GM23338 (cell line): ENCODE data around the gene VPS37B. TPM values are rescaled to one million over a fixed set of nuclear protein-coding genes. Genes with fewer than 3 reads are reported as not detected.
"Not testable (repeated sequence)": the region's sequence is repeated elsewhere in the genome, so short reads cannot be mapped to it uniquely, and the experiment has no call there.

Experiments used
- ATAC-seq: fragments of 200-7000 bp; cut with Tn5 transposase; 3 replicates; pipeline ENCODE4 v1.9.1; 2020
- DNase-seq: peaks from one replicate; pipeline ENCODE4 v3.0.0-alpha.2; 2015; ENCODE audit warnings: low spot score
- H2AFZ ChIP-seq: fragments of 200-600 bp; sonication (generic); 2 replicates; pipeline ENCODE4 v1.8.0; 2016; ENCODE audit warnings: antibody characterized with exemption, mild to moderate bottlenecking, moderate library complexity
- H3F3A ChIP-seq: fragments of 200-600 bp; sonication (generic); replicated peaks from 2 replicates; pipeline ENCODE4 v1.8.0; 2017; ENCODE audit warnings: antibody characterized with exemption, mixed run types, low read depth
- H3K27ac ChIP-seq: fragments of 200-600 bp; sonication (generic); 2 replicates; pipeline ENCODE4 v1.6.1; 2016; ENCODE audit warnings: low read depth
- H3K27me3 ChIP-seq: fragments of 200-600 bp; sonication (generic); 2 replicates; pipeline ENCODE4 v1.8.0; 2016; ENCODE audit warnings: mild to moderate bottlenecking, mixed run types, moderate library complexity; ENCODE audit not compliant: insufficient read depth
- H3K36me3 ChIP-seq: fragments of 200-600 bp; sonication (generic); 2 replicates; pipeline ENCODE4 v1.8.0; 2016; ENCODE audit warnings: mild to moderate bottlenecking; ENCODE audit not compliant: insufficient read depth
- H3K4me1 ChIP-seq: fragments of 200-600 bp; sonication (generic); 2 replicates; pipeline ENCODE4 v1.8.0; 2016; ENCODE audit warnings: mild to moderate bottlenecking, moderate library complexity; ENCODE audit not compliant: insufficient read depth
- H3K4me2 ChIP-seq: fragments of 200-600 bp; sonication (generic); 2 replicates; pipeline ENCODE4 v1.7.1; 2017; ENCODE audit warnings: mixed run types
- H3K4me3 ChIP-seq: fragments of 200-600 bp; sonication (generic); 2 replicates; pipeline ENCODE4 v1.6.1; 2016; ENCODE audit warnings: mixed run types
- H3K79me2 ChIP-seq: fragments of 200-600 bp; sonication (generic); replicated peaks from 2 replicates; pipeline ENCODE4 v1.8.0; 2017; ENCODE audit warnings: mild to moderate bottlenecking; ENCODE audit not compliant: insufficient read depth
- H3K9me2 ChIP-seq: fragments of 200-600 bp; sonication (generic); 2 replicates; pipeline ENCODE4 v1.8.0; 2017; ENCODE audit not compliant: insufficient read depth
- H4K20me1 ChIP-seq: fragments of 200-600 bp; sonication (generic); replicated peaks from 2 replicates; pipeline ENCODE4 v1.8.0; 2017; ENCODE audit warnings: mild to moderate bottlenecking; ENCODE audit not compliant: insufficient read depth
- H3K27ac Mint-ChIP-seq: 2 replicates; pipeline ENCODE4 v1.8.0; 2020; ENCODE audit warnings: inconsistent platforms, mild to moderate bottlenecking, moderate library complexity, mixed read lengths
- H3K27me3 Mint-ChIP-seq: 3 replicates; pipeline ENCODE4 v1.8.0; 2022; ENCODE audit warnings: low read depth, mild to moderate bottlenecking, moderate library complexity, mixed read lengths, inconsistent platforms; ENCODE audit not compliant: insufficient read depth, poor library complexity
- H3K36me3 Mint-ChIP-seq: 3 replicates; pipeline ENCODE4 v1.8.0; 2021; ENCODE audit warnings: low read depth, mild to moderate bottlenecking, inconsistent platforms, moderate library complexity, mixed read lengths
- H3K4me1 Mint-ChIP-seq: 3 replicates; pipeline ENCODE4 v1.8.0; 2020; ENCODE audit warnings: mild to moderate bottlenecking, inconsistent platforms, mixed read lengths
- H3K4me3 Mint-ChIP-seq: 3 replicates; pipeline ENCODE4 v1.8.0; 2021; ENCODE audit warnings: moderate library complexity, mild to moderate bottlenecking, inconsistent platforms, mixed read lengths
- H3K9me3 Mint-ChIP-seq: 3 replicates; pipeline ENCODE4 v1.8.0; 2020; ENCODE audit warnings: moderate library complexity, mild to moderate bottlenecking, inconsistent platforms, mixed read lengths
- CREB1 ChIP-seq: fragments of 250-450 bp; sonication (Bioruptor Pico); IDR thresholded peaks from 2 replicates; pipeline ENCODE4 v1.5.0; 2020; ENCODE audit warnings: low read depth, mild to moderate bottlenecking, moderate library complexity
- ETS1 ChIP-seq: IDR thresholded peaks from 2 replicates; pipeline ENCODE4 v1.6.1; 2016; ENCODE audit warnings: antibody characterized with exemption
- JUNB ChIP-seq: IDR thresholded peaks from one replicate; pipeline ENCODE4 v1.6.1; 2016; ENCODE audit warnings: antibody characterized with exemption; ENCODE audit not compliant: unreplicated experiment
- NANOG ChIP-seq: IDR thresholded peaks from 2 replicates; pipeline ENCODE4 v1.6.1; 2016; ENCODE audit warnings: antibody characterized with exemption, borderline replicate concordance
- POLR2AphosphoS5 ChIP-seq: IDR thresholded peaks from 2 replicates; pipeline ENCODE4 v1.6.1; 2016; ENCODE audit warnings: antibody characterized with exemption, low read depth
- REST ChIP-seq: IDR thresholded peaks from one replicate; pipeline ENCODE4 v1.6.1; 2018; ENCODE audit warnings: antibody characterized with exemption; ENCODE audit not compliant: unreplicated experiment
- STAT1 ChIP-seq: IDR thresholded peaks from one replicate; pipeline ENCODE4 v1.6.1; 2016; ENCODE audit warnings: antibody characterized with exemption; ENCODE audit not compliant: unreplicated experiment
- ZNF114 ChIP-seq: fragments of 250-450 bp; sonication (Bioruptor Pico); IDR thresholded peaks from 2 replicates; pipeline ENCODE4 v1.5.0; 2020; ENCODE audit warnings: mild to moderate bottlenecking, moderate library complexity
- ZNF331 ChIP-seq: fragments of 250-450 bp; sonication (Bioruptor Pico); IDR thresholded peaks from 2 replicates; pipeline ENCODE4 v1.5.0; 2020; ENCODE audit warnings: low read depth, mild to moderate bottlenecking, moderate library complexity
- ZNF462 ChIP-seq: fragments of 250-450 bp; sonication (Bioruptor Pico); IDR thresholded peaks from 2 replicates; pipeline ENCODE4 v1.5.0; 2020; ENCODE audit warnings: mild to moderate bottlenecking, moderate library complexity
- polyA plus RNA-seq: library from polyadenylated mRNA; unstranded; fragments of >200 nt; fragmentation: Nextera tagmentation; extraction: Ambion mirVana; gene quantifications from 2 replicates; pipeline ENCODE4 v1.2.1, GENCODE V29; 2016
- total RNA-seq: library from RNA; depleted of rRNA; stranded (reverse); fragments of >200 nt; shearing (Covaris generic); gene quantifications from 2 replicates; pipeline ENCODE4 v1.2.3, GENCODE V29; 2014

VPS37B gene
- total and polyA plus RNA-seq, 2 experiments from 2014 or later: 6.7 to 10.9 TPM

- no peak for TF ChIP-seq ZNF462 (CRISPR knock-in tag)
- no peak for TF ChIP-seq POLR2AphosphoS5
- TF ChIP-seq NANOG: no peak
- no peak for TF ChIP-seq ZNF114 (CRISPR knock-in tag)
These were observed 13.0 kb upstream of the VPS37B start (continued) for GRCh38 chr12:122908915-122909314.

GRCh38 chr12:122905258-122905657 lies 9.3 kb upstream of the VPS37B start:
- not testable (repeated sequence) for H3K36me3 Mint-ChIP-seq, H3K79me2 ChIP-seq, H2AFZ ChIP-seq, H3K9me2 ChIP-seq, ATAC-seq, H3K9me3 Mint-ChIP-seq, H3K36me3 ChIP-seq, H4K20me1 ChIP-seq, H3K27me3 Mint-ChIP-seq, H3K27ac ChIP-seq, H3F3A ChIP-seq, H3K4me3 Mint-ChIP-seq, H3K4me2 ChIP-seq, H3K4me3 ChIP-seq, DNase-seq, H3K27me3 ChIP-seq, H3K27ac Mint-ChIP-seq
- H3K4me1 ChIP-seq: peaks cover 13% of the 10 kb centered on the region
- peaks cover 21% of the 10 kb centered on the region for H3K4me1 Mint-ChIP-seq

- Histone ChIP-seq H3F3A (no peaks in the 10 kb centered on the region), H2AFZ (no peak overlapping the region), H3K36me3 (no peaks in the 10 kb centered on the region), H3K4me3 (no peak overlapping the region), H4K20me1 (no peaks in the 10 kb centered on the region; the same call in 1 of the 2 replicates), H3K27me3 (peaks cover 1% of the 10 kb centered on the region; the same call in 1 of the 2 replicates), H3K4me2 (no peak overlapping the region), H3K9me2 (no peaks in the 10 kb centered on the region), H3K4me1 (peaks cover 8% of the 10 kb centered on the region; the same call in 1 of the 2 replicates), H3K79me2 (no peaks in the 10 kb centered on the region), H3K27ac (no peak overlapping the region)
- no peaks in the 10 kb centered on the region for H3K27me3 Mint-ChIP-seq
- peak; percentile 67 for ATAC-seq
- H3K4me3 Mint-ChIP-seq: no peak overlapping the region
- no peaks in the 10 kb centered on the region for H3K36me3 Mint-ChIP-seq
- H3K27ac Mint-ChIP-seq: no peak overlapping the region
- H3K4me1 Mint-ChIP-seq: peaks cover 13% of the 10 kb centered on the region
- no peak for DNase-seq
- no peaks in the 10 kb centered on the region; the same call in 2 of the 3 replicates for H3K9me3 Mint-ChIP-seq
- TF ChIP-seq ETS1: no peak
- no peak for TF ChIP-seq NANOG
- no peak for TF ChIP-seq STAT1
- no peak for TF ChIP-seq ZNF331
- no peak for TF ChIP-seq POLR2AphosphoS5
- no peak for TF ChIP-seq REST
- TF ChIP-seq ZNF114 (CRISPR knock-in tag): no peak
- no peak for TF ChIP-seq CREB1 (CRISPR knock-in tag)
- no peak for TF ChIP-seq JUNB
These were observed 7.7 kb upstream of the VPS37B start for GRCh38 chr12:122903693-122904034.
